ENCODE measurements around the gene RIPPLY2.

The RIPPLY2 gene

DNA sequence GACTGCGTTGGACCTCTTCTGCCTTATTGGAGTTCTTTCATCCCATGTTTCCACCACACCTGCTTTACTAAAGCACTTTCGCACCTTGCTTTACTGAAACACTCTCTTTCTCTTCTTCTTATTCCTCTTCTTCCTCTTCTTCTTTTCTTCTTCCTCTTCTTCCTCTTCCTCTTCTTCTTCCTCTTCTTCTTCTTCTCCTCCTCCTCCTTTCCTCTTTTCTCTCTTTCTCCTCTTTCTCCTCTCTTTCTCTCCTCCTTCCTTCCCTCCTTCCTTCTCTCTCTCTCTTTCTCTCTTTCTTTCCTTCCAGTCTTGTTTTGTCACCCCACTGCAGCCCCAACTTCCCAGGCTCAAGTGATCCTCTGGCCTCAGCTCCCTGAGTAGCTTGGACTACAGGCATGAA is 4.0 kb upstream of the RIPPLY2 start:
- no peak for TF ChIP-seq OSR1 (CRISPR knock-in tag; IDR thresholded peaks at IDR 0.05)
- no peak for TF ChIP-seq ESRRG (CRISPR knock-in tag; IDR thresholded peaks at IDR 0.05)
- TF ChIP-seq, protein P1, sequence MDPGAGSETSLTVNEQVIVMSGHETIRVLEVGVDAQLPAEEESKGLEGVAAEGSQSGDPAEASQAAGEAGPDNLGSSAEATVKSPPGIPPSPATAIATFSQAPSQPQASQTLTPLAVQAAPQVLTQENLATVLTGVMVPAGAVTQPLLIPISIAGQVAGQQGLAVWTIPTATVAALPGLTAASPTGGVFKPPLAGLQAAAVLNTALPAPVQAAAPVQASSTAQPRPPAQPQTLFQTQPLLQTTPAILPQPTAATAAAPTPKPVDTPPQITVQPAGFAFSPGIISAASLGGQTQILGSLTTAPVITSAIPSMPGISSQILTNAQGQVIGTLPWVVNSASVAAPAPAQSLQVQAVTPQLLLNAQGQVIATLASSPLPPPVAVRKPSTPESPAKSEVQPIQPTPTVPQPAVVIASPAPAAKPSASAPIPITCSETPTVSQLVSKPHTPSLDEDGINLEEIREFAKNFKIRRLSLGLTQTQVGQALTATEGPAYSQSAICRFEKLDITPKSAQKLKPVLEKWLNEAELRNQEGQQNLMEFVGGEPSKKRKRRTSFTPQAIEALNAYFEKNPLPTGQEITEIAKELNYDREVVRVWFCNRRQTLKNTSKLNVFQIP (CRISPR knock-in tag; IDR thresholded peaks at IDR 0.05; ENCODE audit: borderline replicate concordance, low read depth), result no peak
- no peak for TF ChIP-seq TOX (CRISPR knock-in tag; IDR thresholded peaks at IDR 0.05; ENCODE audit: borderline replicate concordance)
- no peak for TF ChIP-seq GLIS3 (CRISPR knock-in tag; IDR thresholded peaks at IDR 0.05)
- no peak for TF ChIP-seq ZC3H10 (CRISPR knock-in tag; IDR thresholded peaks at IDR 0.05)
- TF ChIP-seq ARNTL (CRISPR knock-in tag; IDR thresholded peaks at IDR 0.05; ENCODE audit: borderline replicate concordance, low read depth), result no peak
- no peak for TF ChIP-seq ISL1 (CRISPR knock-in tag; IDR thresholded peaks at IDR 0.05)
- no peak for TF ChIP-seq ZNF8 (CRISPR knock-in tag; IDR thresholded peaks at IDR 0.05)
- TF ChIP-seq, protein P2, sequence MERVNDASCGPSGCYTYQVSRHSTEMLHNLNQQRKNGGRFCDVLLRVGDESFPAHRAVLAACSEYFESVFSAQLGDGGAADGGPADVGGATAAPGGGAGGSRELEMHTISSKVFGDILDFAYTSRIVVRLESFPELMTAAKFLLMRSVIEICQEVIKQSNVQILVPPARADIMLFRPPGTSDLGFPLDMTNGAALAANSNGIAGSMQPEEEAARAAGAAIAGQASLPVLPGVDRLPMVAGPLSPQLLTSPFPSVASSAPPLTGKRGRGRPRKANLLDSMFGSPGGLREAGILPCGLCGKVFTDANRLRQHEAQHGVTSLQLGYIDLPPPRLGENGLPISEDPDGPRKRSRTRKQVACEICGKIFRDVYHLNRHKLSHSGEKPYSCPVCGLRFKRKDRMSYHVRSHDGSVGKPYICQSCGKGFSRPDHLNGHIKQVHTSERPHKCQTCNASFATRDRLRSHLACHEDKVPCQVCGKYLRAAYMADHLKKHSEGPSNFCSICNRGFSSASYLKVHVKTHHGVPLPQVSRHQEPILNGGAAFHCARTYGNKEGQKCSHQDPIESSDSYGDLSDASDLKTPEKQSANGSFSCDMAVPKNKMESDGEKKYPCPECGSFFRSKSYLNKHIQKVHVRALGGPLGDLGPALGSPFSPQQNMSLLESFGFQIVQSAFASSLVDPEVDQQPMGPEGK (CRISPR knock-in tag; IDR thresholded peaks at IDR 0.05; ENCODE audit: borderline replicate concordance), result no peak
- no peak for TF ChIP-seq BACH2 (CRISPR knock-in tag; IDR thresholded peaks at IDR 0.05; ENCODE audit: borderline replicate concordance)
- TF ChIP-seq CSDC2 (CRISPR knock-in tag; IDR thresholded peaks at IDR 0.05), result no peak
- TF ChIP-seq, protein P3, sequence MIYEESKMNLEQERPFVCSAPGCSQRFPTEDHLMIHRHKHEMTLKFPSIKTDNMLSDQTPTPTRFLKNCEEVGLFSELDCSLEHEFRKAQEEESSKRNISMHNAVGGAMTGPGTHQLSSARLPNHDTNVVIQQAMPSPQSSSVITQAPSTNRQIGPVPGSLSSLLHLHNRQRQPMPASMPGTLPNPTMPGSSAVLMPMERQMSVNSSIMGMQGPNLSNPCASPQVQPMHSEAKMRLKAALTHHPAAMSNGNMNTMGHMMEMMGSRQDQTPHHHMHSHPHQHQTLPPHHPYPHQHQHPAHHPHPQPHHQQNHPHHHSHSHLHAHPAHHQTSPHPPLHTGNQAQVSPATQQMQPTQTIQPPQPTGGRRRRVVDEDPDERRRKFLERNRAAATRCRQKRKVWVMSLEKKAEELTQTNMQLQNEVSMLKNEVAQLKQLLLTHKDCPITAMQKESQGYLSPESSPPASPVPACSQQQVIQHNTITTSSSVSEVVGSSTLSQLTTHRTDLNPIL (CRISPR knock-in tag; IDR thresholded peaks at IDR 0.05; ENCODE audit: low read depth), result no peak
- TF ChIP-seq TCF4 (CRISPR knock-in tag; IDR thresholded peaks at IDR 0.05; ENCODE audit: borderline replicate concordance), result no peak
- no peak for TF ChIP-seq PPARA (CRISPR knock-in tag; IDR thresholded peaks at IDR 0.05; ENCODE audit: borderline replicate concordance)
- ATAC-seq, result no peak

DNA sequence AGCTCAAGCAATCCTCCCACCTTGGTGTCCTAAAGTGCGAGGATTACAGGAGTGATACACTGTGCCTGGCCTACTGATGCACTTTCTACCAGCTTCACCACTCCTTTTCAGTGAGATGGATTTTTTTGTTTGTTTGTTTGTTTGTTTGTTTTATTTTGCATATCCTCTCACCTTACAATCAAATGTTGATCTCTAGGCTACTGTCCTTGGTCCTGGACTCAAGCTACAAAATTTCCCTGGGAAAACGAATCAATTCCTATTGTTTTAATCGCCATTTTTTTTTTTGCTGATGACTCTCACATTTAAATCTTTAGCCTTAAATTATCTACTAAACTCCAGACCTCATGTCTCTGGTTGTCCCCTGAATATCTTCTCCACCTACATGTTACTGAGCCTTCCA is 3.5 kb upstream of the RIPPLY2 start:
- TF ChIP-seq, protein P2 (CRISPR knock-in tag; IDR thresholded peaks at IDR 0.05; ENCODE audit: borderline replicate concordance), result no peak
- no peak for TF ChIP-seq GLIS3 (CRISPR knock-in tag; IDR thresholded peaks at IDR 0.05)
- TF ChIP-seq TCF4 (CRISPR knock-in tag; IDR thresholded peaks at IDR 0.05; ENCODE audit: borderline replicate concordance), result no peak
- ATAC-seq, result no peak

DNA sequence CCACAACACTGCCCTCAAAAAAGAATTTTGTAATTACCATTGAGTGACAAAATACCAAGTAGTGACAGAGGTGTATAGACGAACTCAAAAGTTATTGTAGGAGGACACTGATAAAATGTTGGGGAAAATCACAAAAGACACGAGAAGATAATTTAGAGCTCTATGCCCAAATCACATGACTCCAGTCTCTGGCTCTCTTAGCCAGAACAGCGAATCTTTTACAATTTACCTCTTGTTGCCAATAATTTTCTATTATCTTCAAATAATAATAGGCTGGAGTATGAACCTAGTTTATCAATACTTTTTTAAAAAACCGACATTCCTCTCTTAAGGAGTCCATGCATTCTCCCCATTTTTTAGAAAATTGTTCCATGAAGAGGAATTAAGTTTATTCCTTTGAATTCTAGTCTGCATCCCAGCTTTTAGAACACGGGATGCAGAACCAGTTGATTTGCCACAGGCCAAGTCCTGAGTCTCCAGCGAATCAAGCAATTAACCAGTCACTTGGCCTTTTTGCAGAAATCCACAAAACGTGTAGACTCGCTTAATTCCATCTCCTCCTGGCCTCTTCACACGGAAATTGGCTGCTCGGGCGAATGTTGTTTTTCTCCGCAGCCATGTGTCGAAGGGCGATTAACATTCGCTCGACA is 507 bp upstream of the RIPPLY2 start:
- no peak for TF ChIP-seq BACH2 (CRISPR knock-in tag; IDR thresholded peaks at IDR 0.05; ENCODE audit: borderline replicate concordance)
- TF ChIP-seq ZNF70 (CRISPR knock-in tag; IDR thresholded peaks at IDR 0.05), result no peak
- TF ChIP-seq TCF4 (CRISPR knock-in tag; IDR thresholded peaks at IDR 0.05; ENCODE audit: borderline replicate concordance), result no peak
- TF ChIP-seq, protein P2 (CRISPR knock-in tag; IDR thresholded peaks at IDR 0.05; ENCODE audit: borderline replicate concordance), result no peak
- TF ChIP-seq ZFP30 (CRISPR knock-in tag; IDR thresholded peaks at IDR 0.05), result no peak
- ATAC-seq, result no peak

DNA sequence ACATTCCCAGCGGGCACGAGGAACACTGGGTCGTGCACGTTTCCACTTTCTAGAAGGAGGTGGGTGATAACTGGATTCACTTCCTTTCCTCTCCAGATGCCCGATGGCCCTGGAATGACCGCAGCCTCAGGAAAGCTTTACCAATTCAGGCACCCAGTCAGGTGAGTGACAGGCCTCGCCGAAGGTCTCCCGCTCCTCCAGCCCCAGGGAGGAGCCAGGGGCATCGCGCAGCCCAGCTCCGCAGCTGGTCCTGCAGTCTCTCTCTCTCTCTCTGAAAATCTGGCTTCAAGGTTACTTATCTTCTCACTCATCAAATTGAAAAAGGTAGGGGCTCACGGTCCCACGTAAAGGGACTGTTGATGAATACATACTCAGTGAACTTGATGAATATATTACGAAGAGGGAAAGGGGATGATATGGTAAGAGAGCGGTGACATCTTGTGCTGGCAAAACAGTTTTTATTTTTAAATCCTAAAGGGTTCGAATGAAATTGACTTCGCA is 891 bp downstream of the RIPPLY2 start:
- no peak for TF ChIP-seq ZC3H10 (CRISPR knock-in tag; IDR thresholded peaks at IDR 0.05)
- TF ChIP-seq ZFP3 (CRISPR knock-in tag; IDR thresholded peaks at IDR 0.05), result no peak
- no peak for TF ChIP-seq PPARA (CRISPR knock-in tag; IDR thresholded peaks at IDR 0.05; ENCODE audit: borderline replicate concordance)
- no peak for TF ChIP-seq RARB (CRISPR knock-in tag; IDR thresholded peaks at IDR 0.05)
- TF ChIP-seq ZFP30 (CRISPR knock-in tag; IDR thresholded peaks at IDR 0.05), result no peak
- no peak for TF ChIP-seq ZNF565 (CRISPR knock-in tag; conservative IDR thresholded peaks at IDR 0.05; ENCODE audit: low read depth)
- TF ChIP-seq, protein P4, sequence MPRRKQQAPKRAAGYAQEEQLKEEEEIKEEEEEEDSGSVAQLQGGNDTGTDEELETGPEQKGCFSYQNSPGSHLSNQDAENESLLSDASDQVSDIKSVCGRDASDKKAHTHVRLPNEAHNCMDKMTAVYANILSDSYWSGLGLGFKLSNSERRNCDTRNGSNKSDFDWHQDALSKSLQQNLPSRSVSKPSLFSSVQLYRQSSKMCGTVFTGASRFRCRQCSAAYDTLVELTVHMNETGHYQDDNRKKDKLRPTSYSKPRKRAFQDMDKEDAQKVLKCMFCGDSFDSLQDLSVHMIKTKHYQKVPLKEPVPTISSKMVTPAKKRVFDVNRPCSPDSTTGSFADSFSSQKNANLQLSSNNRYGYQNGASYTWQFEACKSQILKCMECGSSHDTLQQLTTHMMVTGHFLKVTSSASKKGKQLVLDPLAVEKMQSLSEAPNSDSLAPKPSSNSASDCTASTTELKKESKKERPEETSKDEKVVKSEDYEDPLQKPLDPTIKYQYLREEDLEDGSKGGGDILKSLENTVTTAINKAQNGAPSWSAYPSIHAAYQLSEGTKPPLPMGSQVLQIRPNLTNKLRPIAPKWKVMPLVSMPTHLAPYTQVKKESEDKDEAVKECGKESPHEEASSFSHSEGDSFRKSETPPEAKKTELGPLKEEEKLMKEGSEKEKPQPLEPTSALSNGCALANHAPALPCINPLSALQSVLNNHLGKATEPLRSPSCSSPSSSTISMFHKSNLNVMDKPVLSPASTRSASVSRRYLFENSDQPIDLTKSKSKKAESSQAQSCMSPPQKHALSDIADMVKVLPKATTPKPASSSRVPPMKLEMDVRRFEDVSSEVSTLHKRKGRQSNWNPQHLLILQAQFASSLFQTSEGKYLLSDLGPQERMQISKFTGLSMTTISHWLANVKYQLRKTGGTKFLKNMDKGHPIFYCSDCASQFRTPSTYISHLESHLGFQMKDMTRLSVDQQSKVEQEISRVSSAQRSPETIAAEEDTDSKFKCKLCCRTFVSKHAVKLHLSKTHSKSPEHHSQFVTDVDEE (CRISPR knock-in tag; IDR thresholded peaks at IDR 0.05), result no peak
- TF ChIP-seq BACH2 (CRISPR knock-in tag; IDR thresholded peaks at IDR 0.05; ENCODE audit: borderline replicate concordance), result no peak
- no peak for TF ChIP-seq ARNTL (CRISPR knock-in tag; IDR thresholded peaks at IDR 0.05; ENCODE audit: borderline replicate concordance, low read depth)
- no peak for TF ChIP-seq OSR1 (CRISPR knock-in tag; IDR thresholded peaks at IDR 0.05)
- ATAC-seq, result peak; percentile 51

Measured in SK-N-SH treated with all-trans-retinoic acid at 6 μM for 48 hours (cell line).